SKM-1 (cell line): ENCODE measurements around the gene SERPINB10.
"Not testable (repeated sequence)": the region's sequence is repeated elsewhere in the genome, so short reads cannot be mapped to it uniquely, and the experiment has no call there.

Experiments
- DNase-seq: peaks from one replicate; lab custom pipeline; 2025; ENCODE audit not compliant: unreplicated experiment; lab: John Stamatoyannopoulos, UW

Gene SERPINB10

GRCh38 chr18:63940543-63941050, 32.8 kb downstream of the SERPINB10 start:
- DNase-seq = not testable (repeated sequence)

- no peak for DNase-seq
Measured at GRCh38 chr18:63947051-63947790, 39.5 kb downstream of the SERPINB10 start.

- DNase-seq = no peak
Measured at GRCh38 chr18:63949068-63949737, 41.4 kb downstream of the SERPINB10 start, which contains the start of gene HMSD. Gene HMSD (plus strand): TSS chr18:63949301. CDS start chr18:63953456, 4,155 bp downstream.

- no peak for DNase-seq
Measured at GRCh38 chr18:63951302-63951705, 43.5 kb downstream of the SERPINB10 start.

GRCh38 chr18:63953811-63954210, 46.1 kb downstream of the SERPINB10 start:
- no peak for DNase-seq

- DNase-seq = no peak
Measured at GRCh38 chr18:63956755-63957154, 49.0 kb downstream of the SERPINB10 start.

GRCh38 chr18:63960891-63961290, 53.1 kb downstream of the SERPINB10 start:
- DNase-seq = no peak

- no peak for DNase-seq
Measured at GRCh38 chr18:63961435-63961980, 53.8 kb downstream of the SERPINB10 start.

- no peak for DNase-seq
Measured at GRCh38 chr18:63962137-63962536, 54.4 kb downstream of the SERPINB10 start.

- DNase-seq = peak; percentile 58
Measured at GRCh38 chr18:63963615-63964256, 56.0 kb downstream of the SERPINB10 start.

- DNase-seq = no peak
Measured at GRCh38 chr18:63964908-63965307, 57.1 kb downstream of the SERPINB10 start.

GRCh38 chr18:63965716-63966330, 58.1 kb downstream of the SERPINB10 start:
- DNase-seq = no peak

- DNase-seq = peak; percentile 74
Measured at GRCh38 chr18:63969942-63970808, 62.4 kb downstream of the SERPINB10 start, which contains the start of gene SERPINB8. Gene SERPINB8 (plus strand): TSS chr18:63970081. CDS start chr18:63978309, 8,228 bp downstream.

- DNase-seq = no peak
Measured at GRCh38 chr18:63970809-63971205, 63.0 kb downstream of the SERPINB10 start.

GRCh38 chr18:63971320-63972001, 63.7 kb downstream of the SERPINB10 start:
- DNase-seq = no peak

GRCh38 chr18:63972002-63972376, 64.2 kb downstream of the SERPINB10 start:
- no peak for DNase-seq

GRCh38 chr18:63974991-63975390, 67.2 kb downstream of the SERPINB10 start:
- no peak for DNase-seq

GRCh38 chr18:63975628-63976027, 67.9 kb downstream of the SERPINB10 start:
- DNase-seq = peak; percentile 53

- DNase-seq = no peak
Measured at GRCh38 chr18:63977040-63977439, 69.3 kb downstream of the SERPINB10 start.
